Measurements from ENCODE around the gene SURF4.

DNA sequence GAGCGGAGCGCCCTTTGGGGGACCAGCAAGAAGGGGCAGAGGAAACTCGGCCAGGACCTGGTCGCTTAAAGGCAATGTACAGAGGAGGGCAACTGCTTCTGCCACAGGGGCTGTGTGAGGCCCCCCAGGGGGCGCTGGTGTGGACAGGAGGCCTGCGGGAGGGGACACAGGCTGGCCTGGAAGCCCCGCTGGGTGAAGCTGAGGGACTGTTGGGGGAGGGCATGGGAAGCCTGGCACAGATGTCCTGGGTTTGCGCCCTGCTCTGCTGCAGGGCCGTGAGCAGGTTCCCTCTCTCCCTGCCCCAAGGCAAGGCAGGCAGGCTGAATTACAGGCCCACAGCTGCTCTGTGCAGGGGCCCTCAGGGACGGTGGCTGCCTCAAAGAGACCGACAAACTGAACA is 33.3 kb downstream of the SURF4 start:
- TF ChIP-seq, protein P1, sequence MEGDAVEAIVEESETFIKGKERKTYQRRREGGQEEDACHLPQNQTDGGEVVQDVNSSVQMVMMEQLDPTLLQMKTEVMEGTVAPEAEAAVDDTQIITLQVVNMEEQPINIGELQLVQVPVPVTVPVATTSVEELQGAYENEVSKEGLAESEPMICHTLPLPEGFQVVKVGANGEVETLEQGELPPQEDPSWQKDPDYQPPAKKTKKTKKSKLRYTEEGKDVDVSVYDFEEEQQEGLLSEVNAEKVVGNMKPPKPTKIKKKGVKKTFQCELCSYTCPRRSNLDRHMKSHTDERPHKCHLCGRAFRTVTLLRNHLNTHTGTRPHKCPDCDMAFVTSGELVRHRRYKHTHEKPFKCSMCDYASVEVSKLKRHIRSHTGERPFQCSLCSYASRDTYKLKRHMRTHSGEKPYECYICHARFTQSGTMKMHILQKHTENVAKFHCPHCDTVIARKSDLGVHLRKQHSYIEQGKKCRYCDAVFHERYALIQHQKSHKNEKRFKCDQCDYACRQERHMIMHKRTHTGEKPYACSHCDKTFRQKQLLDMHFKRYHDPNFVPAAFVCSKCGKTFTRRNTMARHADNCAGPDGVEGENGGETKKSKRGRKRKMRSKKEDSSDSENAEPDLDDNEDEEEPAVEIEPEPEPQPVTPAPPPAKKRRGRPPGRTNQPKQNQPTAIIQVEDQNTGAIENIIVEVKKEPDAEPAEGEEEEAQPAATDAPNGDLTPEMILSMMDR (IDR thresholded peaks at IDR 0.05), result no peak
- no peak for TF ChIP-seq POLR2A (IDR thresholded peaks at IDR 0.05)

Data from esophagus squamous epithelium (tissue), 4 donors.